H1 (cell line): ENCODE measurements around the gene GSE1. TPM values are rescaled to one million over a fixed set of nuclear protein-coding genes. Genes with fewer than 3 reads are reported as not detected.

Experiments used
- ATF3 ChIP-seq: IDR thresholded peaks from 2 replicates; pipeline ENCODE4 v1.6.1; 2011; ENCODE audit warnings: low read depth, mild to moderate bottlenecking, low read length; ENCODE audit not compliant: insufficient read depth
- CHD2 ChIP-seq: IDR thresholded peaks from 2 replicates; pipeline ENCODE4 v1.6.1; 2012; ENCODE audit warnings: low read length, improper control_type of control experiment
- CREB1 ChIP-seq: IDR thresholded peaks from 2 replicates; pipeline ENCODE4 v1.6.1; 2012; ENCODE audit warnings: inconsistent platforms
- CTCF ChIP-seq, 3 experiments: IDR thresholded peaks; 1 replicate in 2 of 3; 2 replicates in 1 of 3; pipeline versions ENCODE4 v1.5.1 to v1.6.1; 2011; ENCODE audit warnings: low read length in 3 of 3, mild to moderate bottlenecking in 3 of 3, inconsistent platforms in 2 of 3, low read depth in 1 of 3, moderate library complexity in 1 of 3; ENCODE audit not compliant: insufficient read depth in 1 of 3; ENCODE audit errors: control extremely low read depth in 1 of 3
- E2F6 ChIP-seq: IDR thresholded peaks from 2 replicates; pipeline ENCODE4 v1.6.1; 2012; ENCODE audit warnings: inconsistent platforms
- HDAC2 ChIP-seq, 2 experiments: fragments of 300-600 bp in 1 of 2; sonication (generic) in 1 of 2; IDR thresholded peaks; 2 replicates each; pipeline ENCODE4 v1.6.1; 2011 to 2012; ENCODE audit warnings: low read depth in 2 of 2, low read length in 2 of 2, mild to moderate bottlenecking in 2 of 2, moderate library complexity in 2 of 2, borderline replicate concordance in 1 of 2, inconsistent platforms in 1 of 2
- HDAC6 ChIP-seq: IDR thresholded peaks from one replicate; pipeline ENCODE4 v1.7.1; 2012; ENCODE audit warnings: low read depth, mild to moderate bottlenecking, inconsistent platforms, low read length, moderate library complexity
- KDM5A ChIP-seq: fragments of 200-600 bp; IDR thresholded peaks from 2 replicates; pipeline ENCODE4 v1.7.1; 2012; ENCODE audit warnings: mild to moderate bottlenecking, low read length, inconsistent platforms, mixed read lengths
- RBBP5 ChIP-seq: IDR thresholded peaks from 2 replicates; pipeline ENCODE4 v1.7.1; 2012; ENCODE audit warnings: low read depth, mild to moderate bottlenecking, inconsistent platforms, low read length, moderate library complexity, borderline replicate concordance
- SAP30 ChIP-seq: fragments of 300-600 bp; sonication (generic); IDR thresholded peaks from 2 replicates; pipeline ENCODE4 v1.7.1; 2012; ENCODE audit warnings: low read length, moderate library complexity, mild to moderate bottlenecking, inconsistent platforms; ENCODE audit not compliant: insufficient read depth, insufficient replicate concordance
- SIN3A ChIP-seq, 2 experiments: IDR thresholded peaks in 1 of 2; conservative IDR thresholded peaks in 1 of 2; 2 replicates each; pipeline ENCODE4 v1.6.1; 2011 to 2012; ENCODE audit warnings: low read length in 2 of 2, improper control_type of control experiment in 1 of 2, low read depth in 1 of 2, mild to moderate bottlenecking in 1 of 2
- SP1 ChIP-seq: IDR thresholded peaks from 2 replicates; pipeline ENCODE4 v1.6.1; 2011; ENCODE audit warnings: low read depth, low read length
- SP4 ChIP-seq: IDR thresholded peaks from 2 replicates; pipeline ENCODE4 v1.6.1; 2012; ENCODE audit warnings: low read length, inconsistent platforms
- TAF1 ChIP-seq: IDR thresholded peaks from 2 replicates; pipeline ENCODE4 v1.6.1; 2011; ENCODE audit warnings: mild to moderate bottlenecking, low read depth, low read length
- USF2 ChIP-seq: IDR thresholded peaks from 2 replicates; pipeline ENCODE4 v1.6.1; 2011; ENCODE audit warnings: low read length, improper control_type of control experiment
- YY1 ChIP-seq: IDR thresholded peaks from 2 replicates; pipeline ENCODE4 v1.6.1; 2011; ENCODE audit warnings: low read depth, mild to moderate bottlenecking, low read length
- ZNF274 ChIP-seq: IDR thresholded peaks from 2 replicates; pipeline ENCODE4 v1.7.0; 2012; ENCODE audit warnings: low read length, borderline replicate concordance; ENCODE audit errors: extremely low read depth
- polyA plus RNA-seq, 7 experiments: library from polyadenylated mRNA; depleted of rRNA in 3 of 7; stranded (reverse) in 5 of 7; unstranded in 2 of 7; fragments of >200 nt in 5 of 7; fragments of 200-250 nt in 2 of 7; gene quantifications; 1 replicate in 5 of 7; 2 replicates in 1 of 7; 4 replicates in 1 of 7; pipeline versions ENCODE4 v1.2.1 to v1.2.3, GENCODE V29; 2011 to 2013; ENCODE audit warnings: missing spikeins in 2 of 7, mixed read lengths in 2 of 7
- total RNA-seq: library from RNA; stranded (reverse); fragmentation: NEBNext Ultra II Directional; extraction: Animal tissue kit (Norgen Biotek cat#: 25700); gene quantifications from 2 replicates; pipeline ENCODE4 v1.2.1, GENCODE V29; 2021
- TF ChIP-seq, protein P1 (sequence below): IDR thresholded peaks from 2 replicates; pipeline ENCODE4 v1.6.1; 2012; ENCODE audit warnings: inconsistent platforms

Gene GSE1
- total and polyA plus RNA-seq, 2 of the 8 experiments (the other 6 are each of a cell fraction or from before 2014, with no cell fraction given) = 26.0 to 65.6 TPM

- TF ChIP-seq RBBP5 (peak; percentile 17; the same call in 1 of the 2 replicates), ZNF274 (no peak), KDM5A (no peak), SIN3A (conservative IDR thresholded peaks at IDR 0.05 in 1 of 2, IDR thresholded peaks at IDR 0.05 in 1 of 2; ENCODE audit: low read depth in 1 of 2, low read length in 2 of 2) (0 out of 4 replicates have a peak, but pooled peaks of 1 of the 2 experiments have one; percentile 10), TAF1 (0 out of 2 replicates have a peak, but pooled peaks have one; percentile 7), HDAC6 (no peak), HDAC2 (IDR thresholded peaks at IDR 0.05; ENCODE audit: borderline replicate concordance in 1 of 2, low read depth in 2 of 2, low read length in 2 of 2) (no peak), ATF3 (no peak), YY1 (no peak), SP4 (no peak), CHD2 (no peak), SP1 (no peak), CREB1 (peak; percentile 45; the same call in 1 of the 2 replicates), CTCF (IDR thresholded peaks at IDR 0.05; ENCODE audit: control extremely low read depth in 1 of 3, insufficient read depth in 1 of 3, low read depth in 1 of 3, low read length in 3 of 3) (no peak), USF2 (no peak), E2F6 (peak; percentile 34; the same call in 1 of the 2 replicates), SAP30 (no peak)
- TF ChIP-seq, protein P1, sequence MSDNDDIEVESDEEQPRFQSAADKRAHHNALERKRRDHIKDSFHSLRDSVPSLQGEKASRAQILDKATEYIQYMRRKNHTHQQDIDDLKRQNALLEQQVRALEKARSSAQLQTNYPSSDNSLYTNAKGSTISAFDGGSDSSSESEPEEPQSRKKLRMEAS = peak; percentile 71
Measured at GRCh38 chr16:85611444-85612190, 1.5 kb upstream of the GSE1 start (continued).
